Stimulated activated CD4-positive, alpha-beta T cell treated with anti-CD3 and anti-CD28 coated beads, Interleukin-4, amount 100 ng/mL, for 4 hours (primary cell): ENCODE measurements around the gene PPP1R14D.

ENCODE experiments used
- DNase-seq, 2 experiments: peaks; one replicate each; pipeline ENCODE4 v3.0.0-alpha.2; 2020

PPP1R14D gene

GRCh38 chr15:40815042-40815698 lies 13.3 kb downstream of the PPP1R14D start:
- DNase-seq = no peak

GRCh38 chr15:40812721-40813425 lies 15.6 kb downstream of the PPP1R14D start:
- no peak for DNase-seq

DNA sequence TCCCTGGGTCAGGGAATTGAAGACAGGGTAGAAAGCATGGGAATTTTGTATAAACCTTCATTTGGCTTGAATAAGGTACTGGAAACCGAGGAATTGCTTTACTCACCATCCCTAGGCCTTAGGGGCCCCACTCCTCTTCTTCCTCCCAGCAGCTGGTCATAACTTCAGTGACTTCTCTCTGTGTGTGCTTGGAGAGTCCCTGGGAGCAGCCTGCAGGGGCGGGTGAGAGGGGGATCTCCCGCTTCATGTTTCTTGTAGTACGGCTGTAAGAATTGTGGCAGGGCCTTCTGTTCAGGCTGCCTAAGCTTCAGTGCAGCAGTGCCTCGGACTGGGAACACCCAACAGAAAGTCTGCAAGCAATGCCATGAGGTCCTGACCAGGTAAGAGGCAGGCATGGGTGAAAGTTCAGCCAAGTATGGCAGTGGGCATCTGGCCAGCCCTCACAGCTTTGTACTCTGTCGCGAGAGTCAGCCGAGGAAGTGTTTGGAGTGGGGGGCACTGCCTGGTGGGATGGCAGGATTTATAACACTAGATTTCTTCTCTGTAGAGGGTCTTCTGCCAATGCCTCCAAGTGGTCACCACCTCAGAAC lies 19.6 kb downstream of the PPP1R14D start:
- no peak for DNase-seq

GRCh38 chr15:40807888-40808461 lies 20.5 kb downstream of the PPP1R14D start:
- DNase-seq = no peak

GRCh38 chr15:40807028-40807887 lies 21.2 kb downstream of the PPP1R14D start, which contains the start of the genes DNAJC17 and ZFYVE19:
Gene DNAJC17, minus strand, starts transcription at chr15:40807473. Its CDS starts 27 bp downstream, at chr15:40807446.
Gene ZFYVE19, plus strand, starts transcription at chr15:40807089. Its CDS starts 501 bp downstream, at chr15:40807590.
- peak; percentile 94 to 95 for DNase-seq

DNA sequence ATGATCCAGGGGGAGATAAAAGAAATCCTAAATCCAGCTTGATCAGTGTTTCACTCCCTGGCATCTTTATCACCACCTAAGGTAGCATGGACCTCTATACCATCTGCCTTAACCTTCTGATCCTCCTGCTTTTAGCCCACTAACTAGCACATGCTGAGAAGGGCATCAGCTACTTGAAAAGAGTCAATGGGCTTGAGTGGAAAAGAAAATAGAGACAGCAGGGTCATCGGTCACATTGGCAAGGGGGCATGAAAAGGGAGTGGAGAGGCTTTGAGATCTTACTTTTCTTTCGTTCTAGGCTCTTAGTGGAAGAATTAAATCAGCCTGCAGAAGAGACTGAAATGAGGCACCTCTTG lies 21.9 kb downstream of the PPP1R14D start:
- no peak for DNase-seq

DNA sequence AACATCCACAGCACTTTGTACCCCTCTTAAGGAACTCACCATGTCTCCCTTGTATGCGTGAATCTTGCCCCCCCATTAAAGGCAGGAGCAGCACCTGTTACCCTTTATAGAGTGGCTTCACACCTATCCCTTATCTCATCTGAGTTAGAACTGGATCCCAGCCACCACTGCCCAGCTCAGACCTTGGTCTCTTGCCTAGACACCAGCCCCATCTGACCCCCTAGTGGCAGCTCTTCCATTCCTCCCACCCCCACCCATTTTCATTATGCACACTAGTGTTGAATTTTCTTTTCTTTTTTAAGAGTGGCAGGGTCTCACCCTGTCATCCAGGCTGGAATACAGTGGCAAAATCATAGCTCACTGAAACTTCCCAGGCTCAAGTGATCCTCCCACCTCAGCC lies 24.8 kb downstream of the PPP1R14D start:
- no peak for DNase-seq

GRCh38 chr15:40803076-40803475 lies 25.4 kb downstream of the PPP1R14D start:
- DNase-seq = no peak

DNA sequence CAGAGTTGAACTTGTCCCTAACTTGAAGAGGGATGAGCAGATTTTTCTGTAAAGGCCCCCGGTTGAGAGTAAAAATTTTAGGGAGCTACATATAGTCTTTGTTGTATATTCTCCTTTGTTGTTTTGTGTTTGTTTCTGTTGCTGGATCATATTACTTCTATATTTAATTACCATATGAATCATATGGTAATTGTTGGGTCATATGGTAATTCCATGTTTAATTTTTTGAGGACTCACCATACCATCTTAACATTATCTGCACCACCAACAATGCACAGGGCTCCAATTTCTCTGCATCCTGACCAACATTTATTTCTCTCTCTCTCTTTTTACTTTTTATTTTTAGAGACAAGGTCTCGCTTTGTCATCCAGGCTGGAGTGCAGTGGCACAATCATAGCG lies 29.0 kb downstream of the PPP1R14D start:
- DNase-seq = no peak

DNA sequence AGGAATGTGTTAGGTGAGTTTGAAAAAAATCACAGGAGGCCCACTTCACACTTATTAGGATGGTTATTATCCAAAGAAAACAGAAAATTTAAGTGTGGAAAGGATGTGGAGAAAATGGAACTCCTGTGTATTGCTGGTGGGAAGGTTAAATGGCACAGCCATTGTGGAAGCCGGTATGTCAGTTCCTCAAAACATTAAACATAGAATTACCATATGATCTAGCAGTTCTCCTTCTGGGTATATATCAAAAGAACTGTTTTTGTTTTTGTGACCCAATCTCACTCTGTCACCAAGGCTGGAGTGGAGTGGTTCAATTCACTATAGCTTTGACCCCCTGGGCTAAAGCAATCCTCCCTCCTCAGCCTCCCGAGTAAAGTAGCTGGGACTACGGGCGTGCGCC lies 32.0 kb downstream of the PPP1R14D start:
- no peak for DNase-seq

DNA sequence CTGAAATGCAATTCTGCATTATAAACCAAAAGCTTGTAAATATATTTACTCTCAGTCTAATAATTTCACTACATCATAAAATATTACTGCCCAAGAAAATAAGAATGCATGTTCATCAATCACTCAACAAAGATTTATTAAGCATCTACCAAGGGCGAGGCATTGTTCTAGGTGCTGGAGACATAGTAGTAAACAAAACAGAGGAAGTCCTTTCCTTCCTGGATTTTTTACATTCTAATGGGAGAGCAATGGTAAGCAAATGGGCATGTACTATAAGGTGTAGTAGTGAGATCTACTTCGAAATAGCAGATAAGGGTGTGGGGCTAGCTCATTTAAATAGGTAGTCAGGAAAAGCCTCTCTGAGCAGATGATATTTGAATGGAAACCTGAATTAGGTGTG lies 32.5 kb downstream of the PPP1R14D start:
- no peak for DNase-seq

DNA sequence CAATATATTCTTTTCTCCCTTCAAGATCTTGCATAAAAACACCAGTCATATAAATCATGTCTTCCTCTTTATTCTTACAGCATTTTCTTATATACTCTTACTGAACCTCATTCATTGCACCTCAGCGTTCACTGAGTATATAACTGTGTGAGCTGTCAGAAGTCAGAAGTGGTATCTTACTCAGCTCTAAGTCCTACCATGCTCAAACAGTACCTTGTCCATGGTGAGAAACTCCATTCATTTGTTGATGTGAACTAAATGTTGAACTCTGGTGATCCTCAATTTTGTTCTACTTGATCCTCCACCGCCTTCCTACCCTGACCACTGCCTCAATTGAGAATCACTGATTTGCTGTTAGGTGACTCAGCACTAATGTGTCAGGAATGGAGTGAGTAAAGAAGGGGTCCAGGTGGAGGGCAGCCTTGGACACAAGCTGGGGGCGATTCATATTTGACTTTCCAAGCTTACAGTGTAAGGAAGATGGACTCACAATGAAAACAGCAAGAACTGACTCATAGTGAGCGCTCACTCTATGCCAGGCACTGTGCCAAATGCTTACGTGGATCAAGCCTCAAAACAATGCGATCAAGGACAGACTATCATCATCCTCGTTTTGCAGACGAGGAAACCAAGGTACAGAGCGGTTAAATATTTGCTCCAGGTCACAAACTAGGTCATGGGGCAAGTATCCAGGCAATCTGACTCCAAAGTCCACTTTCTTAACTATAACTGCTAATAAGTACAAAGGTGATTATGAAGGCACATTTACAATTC lies 35.1 kb downstream of the PPP1R14D start:
- no peak for DNase-seq

- DNase-seq = no peak
These were observed 36.1 kb downstream of the PPP1R14D start for GRCh38 chr15:40792394-40792793.

DNA sequence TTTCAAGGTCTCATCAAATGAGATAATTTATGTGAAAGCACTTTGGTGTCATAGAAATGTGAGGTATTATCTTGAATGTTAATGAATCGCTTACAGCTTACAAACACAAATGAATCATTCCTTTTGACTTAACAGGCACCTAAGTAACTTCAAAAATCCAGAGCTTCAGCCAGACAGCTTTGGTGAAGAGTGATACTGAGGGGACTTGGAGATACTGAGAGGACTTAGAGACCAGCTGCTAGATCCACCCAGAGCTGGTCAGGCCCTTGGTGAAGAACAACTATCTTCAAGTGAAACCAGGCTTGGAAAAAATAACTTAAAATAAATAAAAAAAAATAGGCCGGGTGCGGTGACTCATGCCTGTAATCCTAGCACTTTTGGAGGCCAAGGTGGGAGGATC lies 37.8 kb downstream of the PPP1R14D start:
- no peak for DNase-seq

- no peak for DNase-seq
These were observed 38.5 kb downstream of the PPP1R14D start for GRCh38 chr15:40789999-40790398.

GRCh38 chr15:40789119-40789518 lies 39.4 kb downstream of the PPP1R14D start:
- no peak for DNase-seq

DNA sequence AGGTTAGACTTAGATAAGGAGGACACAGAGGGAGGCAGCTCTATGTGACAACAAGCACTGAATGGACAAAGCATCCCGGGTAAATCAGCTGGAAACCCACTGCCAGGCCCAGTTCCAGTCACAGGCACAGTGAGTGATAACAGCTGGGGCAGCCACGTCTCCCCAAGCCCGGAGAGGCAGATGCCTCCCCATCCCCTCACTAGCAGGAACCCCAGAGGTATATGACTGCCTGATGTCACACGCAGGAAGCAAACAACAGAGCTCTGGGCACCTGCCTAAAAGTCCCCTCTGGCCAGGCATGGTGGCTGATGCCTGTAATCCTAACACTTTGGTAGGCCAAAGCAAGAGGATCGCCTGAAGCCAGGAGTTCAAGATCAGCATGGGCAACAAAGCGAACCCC lies 40.5 kb downstream of the PPP1R14D start:
- no peak for DNase-seq

- DNase-seq = peak; percentile 54 to 81
These were observed 41.1 kb downstream of the PPP1R14D start for GRCh38 chr15:40787344-40787841.

- DNase-seq = no peak
These were observed 42.7 kb downstream of the PPP1R14D start for GRCh38 chr15:40785814-40786213.

GRCh38 chr15:40785164-40785563 lies 43.3 kb downstream of the PPP1R14D start:
- DNase-seq = no peak

DNA sequence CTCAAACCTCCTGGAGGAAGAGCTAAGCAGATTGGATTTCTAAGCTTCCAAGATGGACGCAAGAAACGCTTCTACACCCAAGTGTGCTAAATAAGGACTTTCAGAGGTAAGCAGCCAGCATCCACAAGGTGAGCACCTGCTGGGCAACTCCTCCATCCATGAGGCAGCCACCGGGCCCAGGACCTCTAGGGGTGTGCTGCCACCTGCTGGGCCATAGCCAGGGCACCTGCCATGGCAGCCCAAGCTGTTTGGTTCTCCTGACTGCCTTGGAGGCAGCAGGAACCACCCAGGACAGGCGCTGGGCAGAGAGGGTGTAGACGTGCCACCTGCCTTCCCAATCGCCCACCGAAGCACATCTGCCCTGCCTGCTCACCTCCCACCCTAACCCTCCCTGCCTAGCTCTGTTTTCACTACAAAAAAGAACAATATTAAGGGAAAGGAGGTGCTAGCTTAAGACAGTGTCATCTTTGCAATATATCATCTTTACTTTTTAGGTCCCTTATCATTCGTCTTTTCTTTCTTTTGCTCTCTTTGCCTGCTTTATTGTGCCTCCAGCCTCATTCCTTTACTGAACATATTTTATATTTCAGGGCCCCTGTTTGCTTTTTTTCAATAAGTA lies 45.8 kb downstream of the PPP1R14D start:
- DNase-seq = peak; percentile 77 to 78
